ENCODE results near the gene ABCC1.
"Not testable (repeated sequence)": the region's sequence is repeated elsewhere in the genome, so short reads cannot be mapped to it uniquely, and the experiment has no call there.

Gene ABCC1

GRCh38 chr16:15967655-15968315, 18.4 kb downstream of the ABCC1 start:
- DNase-seq (ENCODE audit: low spot score): no peak

GRCh38 chr16:15970202-15970601, 20.8 kb downstream of the ABCC1 start:
- DNase-seq (ENCODE audit: low spot score): no peak

GRCh38 chr16:15970743-15971439, 21.5 kb downstream of the ABCC1 start:
- DNase-seq (ENCODE audit: low spot score): no peak

- DNase-seq (ENCODE audit: low spot score): no peak
These were observed 22.0 kb downstream of the ABCC1 start for GRCh38 chr16:15971440-15971815.

GRCh38 chr16:15972046-15972868, 22.8 kb downstream of the ABCC1 start:
- no peak for DNase-seq (ENCODE audit: low spot score)

GRCh38 chr16:15973421-15973820, 24.0 kb downstream of the ABCC1 start:
- DNase-seq (ENCODE audit: low spot score): no peak

- no peak for DNase-seq (ENCODE audit: low spot score)
These were observed 24.6 kb downstream of the ABCC1 start for GRCh38 chr16:15974057-15974456.

- DNase-seq (ENCODE audit: low spot score): no peak
These were observed 25.8 kb downstream of the ABCC1 start for GRCh38 chr16:15975172-15975571.

- DNase-seq (ENCODE audit: low spot score): no peak
These were observed 26.9 kb downstream of the ABCC1 start for GRCh38 chr16:15976225-15976812.

GRCh38 chr16:15976929-15977637, 27.7 kb downstream of the ABCC1 start:
- DNase-seq (ENCODE audit: low spot score): no peak

- no peak for DNase-seq (ENCODE audit: low spot score)
These were observed 30.4 kb downstream of the ABCC1 start for GRCh38 chr16:15979801-15980200.

- DNase-seq (ENCODE audit: low spot score): no peak
These were observed 30.9 kb downstream of the ABCC1 start for GRCh38 chr16:15980329-15980728.

GRCh38 chr16:15981382-15981781, 32.0 kb downstream of the ABCC1 start:
- no peak for DNase-seq (ENCODE audit: low spot score)

- DNase-seq (ENCODE audit: low spot score): not testable (repeated sequence)
These were observed 32.9 kb downstream of the ABCC1 start for GRCh38 chr16:15982194-15982915.

GRCh38 chr16:15983898-15984297, 34.5 kb downstream of the ABCC1 start:
- DNase-seq (ENCODE audit: low spot score): no peak

- no peak for DNase-seq (ENCODE audit: low spot score)
These were observed 35.7 kb downstream of the ABCC1 start for GRCh38 chr16:15985144-15985543.

- DNase-seq (ENCODE audit: low spot score): no peak
These were observed 36.8 kb downstream of the ABCC1 start for GRCh38 chr16:15986261-15986660.

GRCh38 chr16:15988268-15989013, 39.0 kb downstream of the ABCC1 start:
- DNase-seq (ENCODE audit: low spot score): no peak

GRCh38 chr16:15990902-15991301, 41.5 kb downstream of the ABCC1 start:
- DNase-seq (ENCODE audit: low spot score): no peak

- no peak for DNase-seq (ENCODE audit: low spot score)
These were observed 43.7 kb downstream of the ABCC1 start for GRCh38 chr16:15993128-15993527.

- no peak for DNase-seq (ENCODE audit: low spot score)
These were observed 44.1 kb downstream of the ABCC1 start for GRCh38 chr16:15993541-15993940.
